ENCODE data around the gene MYL2. TPM values are rescaled to one million over a fixed set of nuclear protein-coding genes. Genes with fewer than 3 reads are reported as not detected.

MYL2 gene
- not detected in 2 replicates for total RNA-seq (2014; rRNA removed; shearing (Covaris generic))

GRCh38 chr12:110920324-110920910, at the start of gene MYL2:
Gene MYL2, minus strand, starts transcription at chr12:110920579. Its CDS starts 50 bp downstream, at chr12:110920529.

Other genes starting within 250 kb of the MYL2 start
- 0.11 and 0.30 TPM in 2 replicates for gene HVCN1, start 231.5 kb downstream of the MYL2 start, total RNA-seq (2014; rRNA removed; shearing (Covaris generic))
- 131 and 145 TPM in 2 replicates for gene PPP1CC, start 177.7 kb downstream of the MYL2 start, total RNA-seq (2014; rRNA removed; shearing (Covaris generic))
- not detected in 2 replicates for gene CCDC63, start 73.6 kb downstream of the MYL2 start, total RNA-seq (2014; rRNA removed; shearing (Covaris generic))
- not detected in 2 replicates for gene CUX2, start 113.6 kb upstream of the MYL2 start, total RNA-seq (2014; rRNA removed; shearing (Covaris generic))

Data from A375 (cell line).